Sigmoid colon (tissue), 4 donors: Measurements from ENCODE around the gene ATAT1.

Experiments used
- EP300 ChIP-seq, 4 donors: sonication (generic); formaldehyde crosslinking; IDR thresholded peaks; one replicate each; pipeline ENCODE4 v1.6.1; 2017; ENCODE audit warnings: antibody characterized with exemption in 4 of 4
- POLR2A ChIP-seq, 2 donors: fragments of 450-650 bp; IDR thresholded peaks; one replicate each; pipeline ENCODE4 v1.6.1; 2016; ENCODE audit warnings: antibody characterized with exemption in 2 of 2, mild to moderate bottlenecking in 2 of 2, moderate library complexity in 2 of 2

DNA sequence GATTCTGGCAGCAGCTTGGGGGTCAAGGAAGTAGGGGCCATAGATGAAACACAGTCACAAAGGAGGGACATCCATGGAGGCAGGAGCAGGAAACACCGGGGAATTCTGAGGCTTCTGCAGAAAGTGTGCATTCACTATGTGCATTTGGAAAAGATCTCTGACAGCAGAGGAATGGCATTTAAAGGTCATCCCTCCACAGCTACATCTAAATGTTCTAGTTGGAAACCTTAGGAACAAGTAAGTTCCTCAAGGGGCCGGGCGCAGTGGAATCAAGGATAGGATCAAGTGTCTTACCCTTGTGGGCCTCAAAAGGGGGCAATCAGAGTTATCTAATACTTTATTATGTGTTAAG is 29.0 kb downstream of the ATAT1 start:
- TF ChIP-seq POLR2A (IDR thresholded peaks at IDR 0.05) = no peak
- TF ChIP-seq EP300 (IDR thresholded peaks at IDR 0.05) = no peak
